ENCODE results near the gene CHIC2.

The CHIC2 gene

GRCh38 chr4:54093324-54094240 lies 29.2 kb upstream of the CHIC2 start:
- DNase-seq (ENCODE audit: low read depth): no peak

GRCh38 chr4:54092405-54093323 lies 28.3 kb upstream of the CHIC2 start:
- no peak for DNase-seq (ENCODE audit: low read depth)

DNA sequence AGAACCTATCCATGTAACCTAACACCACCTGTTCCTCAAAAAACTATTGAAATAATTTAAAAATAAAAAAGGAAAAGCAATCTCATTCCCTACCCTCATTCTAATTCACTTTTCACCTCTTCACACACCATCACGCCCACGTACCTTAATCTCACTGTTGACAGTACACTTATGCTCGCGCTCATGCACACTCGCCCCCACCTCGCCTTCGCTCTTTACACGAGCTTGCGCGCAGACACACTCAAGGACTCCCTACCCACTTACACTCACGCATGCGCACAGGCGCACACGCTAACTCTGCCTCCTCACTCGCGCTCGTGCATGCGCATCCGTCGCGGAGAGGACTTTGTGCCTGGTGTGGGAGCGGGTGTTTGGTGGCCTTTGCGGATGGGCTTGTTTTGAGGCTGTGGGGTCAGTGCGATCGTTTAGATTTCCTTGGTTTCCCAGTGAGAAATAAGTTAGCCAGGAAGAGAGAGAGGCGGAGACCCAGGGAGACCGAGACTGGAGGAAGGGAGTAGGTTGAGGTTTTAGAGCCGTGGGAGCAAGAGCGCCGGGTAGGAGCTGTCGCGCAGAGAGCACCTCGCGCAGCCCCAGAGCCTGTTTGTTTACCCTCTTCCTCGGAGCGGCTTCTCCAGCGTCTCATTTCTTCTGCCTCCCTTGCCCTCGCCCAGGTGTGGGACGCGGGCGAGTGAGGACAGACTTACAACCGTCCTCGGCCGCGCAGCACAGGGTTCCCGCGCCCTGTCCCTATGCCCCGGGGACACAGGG lies 27.4 kb upstream of the CHIC2 start:
- peak; percentile 71 for DNase-seq (ENCODE audit: low read depth)

DNA sequence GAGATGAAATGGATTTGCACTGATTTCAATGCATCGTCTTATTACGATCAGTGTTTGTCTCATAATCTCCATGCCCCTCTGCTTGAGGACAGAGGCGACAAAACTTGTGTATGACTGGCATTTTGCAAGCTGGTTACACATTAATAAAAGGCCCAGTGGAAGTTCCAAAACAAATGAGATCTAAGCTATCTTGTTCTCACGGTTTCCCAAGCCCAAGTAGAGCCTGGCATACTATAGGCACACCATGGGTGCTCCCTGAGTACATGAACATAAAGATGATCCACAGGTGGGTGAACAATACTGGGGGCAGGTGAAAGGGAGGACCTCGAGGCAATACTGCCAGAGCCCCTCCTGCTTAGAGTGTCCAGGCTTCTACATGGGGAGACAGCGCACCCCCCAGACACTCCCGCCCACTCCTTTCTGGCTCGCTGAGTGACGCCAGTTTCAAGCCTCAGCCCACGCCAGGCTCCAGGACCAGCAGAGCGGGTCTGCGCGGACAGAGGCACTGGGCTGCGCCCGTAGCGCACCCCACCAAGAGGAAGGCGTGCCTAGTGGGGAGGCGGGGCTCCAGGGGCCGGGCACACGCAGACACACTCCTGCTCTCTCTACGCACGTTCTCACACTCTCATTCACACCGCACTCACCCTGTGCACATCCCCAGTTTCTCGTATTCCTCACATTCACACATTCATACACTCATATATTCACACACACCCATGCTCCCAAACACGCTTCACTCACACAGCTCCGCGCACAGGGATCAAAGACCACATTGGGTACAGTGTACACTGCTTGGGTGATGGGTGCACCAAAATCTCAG lies 26.6 kb upstream of the CHIC2 start:
- no peak for DNase-seq (ENCODE audit: low read depth)

DNA sequence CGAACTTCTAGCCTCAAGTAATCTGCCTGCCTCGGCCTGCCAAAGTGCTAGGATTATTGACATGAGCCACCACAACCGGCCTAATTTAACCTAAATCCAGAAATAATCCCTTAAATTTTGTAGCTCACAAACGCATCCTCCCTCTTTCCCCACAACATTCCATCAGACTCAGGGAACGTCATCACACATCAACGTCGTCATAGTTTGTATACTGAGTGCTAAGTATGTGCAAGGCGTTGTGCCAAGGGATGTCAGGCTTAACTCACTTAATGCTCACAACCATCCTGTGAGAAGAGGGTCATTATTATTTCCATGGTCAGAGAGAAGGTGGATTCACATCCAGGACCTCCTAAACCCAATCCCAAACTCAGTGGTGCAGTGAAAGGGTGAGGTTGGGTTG lies 26.0 kb upstream of the CHIC2 start:
- no peak for DNase-seq (ENCODE audit: low read depth)

DNA sequence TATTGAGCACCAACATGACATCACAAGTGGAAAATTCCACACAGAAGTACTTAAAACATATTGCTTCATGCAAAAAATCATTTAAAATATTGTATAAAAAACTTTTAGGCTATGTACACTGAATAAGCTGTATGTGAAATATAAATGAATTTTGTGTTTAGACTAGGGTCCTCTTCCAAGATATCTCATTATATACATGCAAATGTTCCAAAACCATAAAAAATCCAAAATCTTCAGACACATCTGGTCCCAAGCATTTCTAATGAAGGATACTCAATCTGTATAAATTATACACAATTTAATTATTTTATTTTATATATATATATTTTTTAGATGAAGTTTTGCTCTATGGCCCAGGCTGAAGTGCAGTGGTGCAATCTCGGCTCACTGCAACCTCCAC lies 25.5 kb upstream of the CHIC2 start:
- no peak for DNase-seq (ENCODE audit: low read depth)

GRCh38 chr4:54085284-54085683 lies 20.9 kb upstream of the CHIC2 start:
- no peak for DNase-seq (ENCODE audit: low read depth)

DNA sequence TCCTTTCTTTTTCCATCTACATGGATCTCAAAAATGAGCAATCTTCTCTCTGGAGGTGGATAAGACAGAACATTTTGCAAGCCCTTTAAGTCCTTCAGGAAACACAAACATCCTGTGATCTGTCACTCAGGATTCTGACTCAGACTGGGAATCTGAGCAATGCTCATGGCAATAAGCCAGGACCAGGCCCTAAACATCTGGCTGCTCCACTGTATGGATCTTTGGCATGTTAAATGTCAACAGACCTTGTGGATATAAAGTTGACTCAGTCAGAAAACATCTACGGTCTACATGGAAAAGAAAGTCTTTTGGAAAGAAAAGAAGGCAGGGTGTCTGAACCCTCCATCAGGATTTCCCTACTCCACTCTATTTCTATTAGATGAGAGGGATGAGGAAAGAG lies 17.8 kb upstream of the CHIC2 start:
- no peak for DNase-seq (ENCODE audit: low read depth)

DNA sequence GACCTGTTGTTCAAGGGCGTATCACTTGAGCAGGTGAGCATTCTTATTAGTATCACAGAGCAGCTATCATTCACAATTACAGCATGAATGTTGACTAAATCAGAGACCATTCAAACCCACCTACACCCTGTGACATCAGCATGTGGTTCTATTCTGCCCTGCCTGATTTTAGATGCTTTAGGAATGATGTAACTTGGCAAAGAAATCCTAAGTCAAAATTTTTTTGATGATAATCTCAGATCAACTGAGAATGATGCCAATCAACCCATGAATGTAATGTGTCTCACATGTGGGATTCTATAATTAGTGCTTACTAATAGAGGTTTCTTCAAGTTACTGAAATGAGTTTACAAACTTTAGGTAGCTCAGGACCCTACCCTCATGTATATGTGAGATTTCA lies 13.4 kb upstream of the CHIC2 start:
- DNase-seq (ENCODE audit: low read depth): no peak

GRCh38 chr4:54076673-54077072 lies 12.3 kb upstream of the CHIC2 start:
- no peak for DNase-seq (ENCODE audit: low read depth)

- no peak for DNase-seq (ENCODE audit: low read depth)
These were observed 10.0 kb upstream of the CHIC2 start for GRCh38 chr4:54074381-54074780.

DNA sequence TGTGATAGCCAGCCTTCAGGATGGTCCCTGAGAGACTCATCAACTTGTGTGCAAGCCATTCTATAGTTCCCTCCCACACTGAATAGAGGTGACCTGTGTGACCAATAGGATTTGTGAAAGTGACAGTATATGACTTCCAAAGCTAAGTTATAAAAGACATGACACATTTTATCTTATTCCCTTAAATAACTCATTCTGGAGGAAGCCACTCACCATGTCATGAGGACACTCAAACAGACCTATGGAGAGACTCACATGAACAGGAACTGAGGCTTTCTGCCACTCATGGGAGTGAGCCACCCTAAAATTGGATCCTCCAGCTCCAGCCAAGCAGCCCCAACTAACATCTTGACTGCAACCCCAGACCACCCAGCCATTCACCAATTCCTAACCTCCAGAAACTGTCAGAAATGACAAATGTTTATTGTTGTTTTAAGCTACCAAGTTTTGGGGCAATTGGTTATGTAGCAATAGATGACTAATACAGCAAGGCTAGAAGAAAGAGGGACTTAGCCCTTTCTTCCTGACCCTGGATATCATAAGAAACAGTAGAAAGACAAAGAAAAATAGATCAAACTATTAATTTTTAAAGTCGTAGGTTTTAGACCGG lies 9.0 kb upstream of the CHIC2 start:
- no peak for DNase-seq (ENCODE audit: low read depth)

DNA sequence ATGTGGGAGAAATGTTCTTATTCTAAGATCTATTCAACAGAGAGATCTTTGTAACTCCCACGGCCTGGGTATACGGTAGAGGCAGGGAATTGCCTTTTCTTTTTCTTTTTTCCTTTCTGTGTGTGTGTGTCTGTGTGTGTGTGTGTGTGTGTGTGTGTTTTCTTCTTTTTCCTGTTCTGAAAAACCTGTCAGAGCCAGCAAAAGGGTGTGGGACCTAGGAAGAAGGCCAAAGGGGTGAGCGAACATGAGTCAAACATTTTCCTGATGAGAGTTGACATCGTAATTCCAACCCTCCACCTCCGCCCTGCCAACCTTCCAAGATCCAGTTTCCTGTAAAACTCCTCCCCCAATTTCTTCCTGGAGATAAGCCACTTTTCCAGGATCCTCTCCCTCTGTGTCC lies 2.8 kb upstream of the CHIC2 start:
- no peak for DNase-seq (ENCODE audit: low read depth)

DNA sequence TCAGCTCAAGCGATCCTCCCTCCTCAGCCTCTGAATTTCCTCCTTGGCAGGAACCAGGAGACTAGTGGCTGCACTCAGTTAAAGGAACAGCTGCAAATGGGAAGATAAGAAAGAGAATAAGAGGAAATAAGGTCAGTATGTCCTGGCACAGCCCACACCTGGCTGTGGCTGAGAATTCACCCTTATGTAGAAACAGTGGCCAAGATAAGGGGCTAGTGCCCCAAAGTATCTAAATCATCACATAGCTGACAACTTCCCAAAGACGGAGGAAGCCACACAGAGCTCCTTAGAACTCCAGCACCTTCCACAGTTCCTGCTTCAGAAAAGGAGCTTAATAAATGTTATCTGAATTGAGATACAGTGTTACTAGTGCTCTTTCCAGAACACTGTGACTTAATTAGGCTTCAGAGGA lies 2.3 kb upstream of the CHIC2 start:
- no peak for DNase-seq (ENCODE audit: low read depth)

- no peak for DNase-seq (ENCODE audit: low read depth)
These were observed 1.6 kb upstream of the CHIC2 start for GRCh38 chr4:54066088-54066415.

DNA sequence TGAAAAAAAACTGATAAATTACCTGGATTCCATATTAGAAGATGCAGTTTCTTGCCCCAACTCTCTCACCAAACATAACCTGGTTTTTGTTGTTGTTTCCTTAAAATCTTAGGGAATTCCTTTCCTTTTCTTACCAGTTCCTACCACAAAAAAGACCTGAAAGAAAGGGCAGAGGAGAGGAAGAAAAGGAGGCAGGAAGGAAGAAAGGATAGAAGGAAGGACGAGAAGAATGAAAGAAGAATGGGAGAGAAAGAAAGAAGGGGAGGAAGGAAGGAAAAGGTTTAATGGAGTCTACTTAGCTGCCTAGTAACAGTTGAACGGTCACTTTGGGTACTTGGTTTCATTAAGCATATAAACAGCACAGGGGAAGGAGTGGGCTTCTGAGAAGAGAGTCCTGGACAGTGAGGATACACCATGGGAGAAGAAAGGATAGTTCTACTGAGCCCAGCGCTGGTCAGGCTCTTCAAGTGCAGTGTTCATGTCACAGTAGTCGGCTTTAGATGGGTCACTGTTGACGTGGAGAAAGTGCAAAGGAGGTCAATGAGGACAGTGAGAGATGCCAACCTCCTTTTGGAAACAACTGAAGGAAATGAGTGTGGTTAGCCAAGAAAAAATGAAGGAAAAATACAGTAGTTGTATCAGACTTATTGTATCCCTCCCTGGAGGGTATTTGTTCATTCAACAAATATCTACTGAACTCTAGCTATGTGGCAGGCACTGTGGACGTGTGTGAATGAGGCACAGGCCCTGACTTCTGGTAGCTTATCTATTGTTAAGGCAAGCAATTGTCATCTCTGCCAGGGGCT lies 1.1 kb upstream of the CHIC2 start:
- no peak for DNase-seq (ENCODE audit: low read depth)

DNA sequence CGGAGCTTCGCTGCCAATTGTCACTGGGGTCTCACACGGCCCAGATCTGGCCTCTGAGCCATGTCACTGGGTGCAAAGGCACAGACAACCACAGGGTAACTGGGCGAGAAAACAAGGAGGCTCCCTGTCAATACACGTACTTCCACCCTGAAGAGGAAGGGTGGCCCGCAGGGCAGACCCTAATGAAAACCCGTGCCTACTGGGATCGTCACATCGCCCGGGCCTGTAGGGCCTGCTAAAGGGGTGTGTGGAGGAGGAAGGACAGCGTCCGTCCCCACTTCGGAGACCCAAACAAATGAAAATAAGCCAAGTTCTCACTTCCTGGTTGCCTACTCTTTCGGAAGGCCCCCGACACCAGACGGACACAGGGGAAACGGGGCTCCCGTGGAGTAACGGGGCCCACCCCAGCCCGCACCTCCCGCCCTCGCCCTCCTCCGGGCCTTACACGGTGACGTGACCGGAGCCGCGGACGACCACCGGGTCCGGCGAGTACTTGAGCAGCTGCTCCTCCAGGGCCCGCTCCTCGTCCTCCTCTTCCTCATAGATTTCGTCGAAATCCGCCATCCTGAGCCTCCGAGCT lies 578 bp downstream of the CHIC2 start:
- DNase-seq (ENCODE audit: low read depth): peak; percentile 10

DNA sequence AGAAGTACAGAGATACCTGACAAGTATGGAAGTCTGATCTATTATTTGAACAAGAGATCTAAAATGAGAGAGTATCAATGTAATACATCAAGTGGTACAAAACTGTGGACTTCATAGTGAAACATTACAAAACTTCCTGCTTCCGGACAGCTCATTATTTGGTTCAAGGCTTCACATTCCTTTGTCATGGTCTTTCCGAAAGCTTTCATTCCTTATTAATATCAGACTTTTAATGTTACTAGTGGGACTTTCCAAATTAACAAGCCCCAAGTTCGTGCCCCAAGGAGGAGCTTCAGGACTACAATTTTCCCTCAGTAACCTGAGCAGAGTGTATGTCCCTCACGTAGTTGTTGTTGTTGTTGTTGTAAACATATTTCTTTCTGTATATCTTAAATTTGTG lies 1.2 kb downstream of the CHIC2 start:
- no peak for DNase-seq (ENCODE audit: low read depth)

- no peak for DNase-seq (ENCODE audit: low read depth)
These were observed 2.0 kb downstream of the CHIC2 start for GRCh38 chr4:54062392-54062791.

GRCh38 chr4:54061873-54062272 lies 2.5 kb downstream of the CHIC2 start:
- DNase-seq (ENCODE audit: low read depth): no peak

All from activated T-helper 1 cell treated with Interleukin-2 at 50 U/mL for 16 hours (primary cell).